OCI-LY3 (cell line): ENCODE results near the gene CD38.
A peak's percentile ranks its signal among the peaks of the same experiment; 100 is the strongest.
"Not testable (repeated sequence)": the region's sequence is repeated elsewhere in the genome, so short reads cannot be mapped to it uniquely, and the experiment has no call there.

Experiments used
- H2AFZ ChIP-seq: fragments of 200-600, 300-600 bp; shearing (Covaris generic); 2 replicates; pipeline ENCODE4 v1.6.0; 2014; ENCODE audit warnings: antibody characterized with exemption, low read depth, low read length
- H3K27ac ChIP-seq: fragments of 200-600, 300-600 bp; sonication (generic); 2 replicates; pipeline ENCODE4 v1.5.1; 2014; ENCODE audit warnings: mild to moderate bottlenecking, low read length, moderate library complexity, mixed read lengths
- H3K27me3 ChIP-seq: fragments of 200-600, 300-600 bp; sonication (generic); 2 replicates; pipeline ENCODE4 v1.6.1; 2014; ENCODE audit warnings: low read depth, low read length, mixed read lengths
- H3K36me3 ChIP-seq: fragments of 200-600, 300-600 bp; sonication (generic); replicated peaks from 2 replicates; pipeline ENCODE3; 2014; ENCODE audit warnings: low read depth, low read length, mixed read lengths
- H3K4me1 ChIP-seq: fragments of 300-600, 200-600 bp; sonication (generic); 2 replicates; pipeline ENCODE4 v1.6.1; 2014; ENCODE audit warnings: low read length, mixed read lengths
- H3K4me2 ChIP-seq: fragments of 200-600, 300-600 bp; sonication (generic); 2 replicates; pipeline ENCODE4 v1.6.1; 2014; ENCODE audit warnings: low read length, mixed read lengths
- H3K4me3 ChIP-seq: fragments of 300-600, 200-600 bp; sonication (generic); 2 replicates; pipeline ENCODE4 v1.5.1; 2014; ENCODE audit warnings: antibody characterized with exemption, mild to moderate bottlenecking, low read length, moderate library complexity
- H3K79me2 ChIP-seq: fragments of 300-600, 200-600 bp; shearing (Covaris generic); 2 replicates; pipeline ENCODE4 v1.6.1; 2014; ENCODE audit warnings: mild to moderate bottlenecking, low read length, mixed read lengths
- H3K9ac ChIP-seq: fragments of 300-600, 200-600 bp; shearing (Covaris generic); 2 replicates; pipeline ENCODE4 v1.6.0; 2014; ENCODE audit warnings: mild to moderate bottlenecking, low read length, moderate library complexity
- H3K9me3 ChIP-seq: fragments of 200-600, 300-600 bp; shearing (Covaris generic); 2 replicates; pipeline ENCODE4 v1.6.1; 2014; ENCODE audit warnings: low read length, mixed read lengths; ENCODE audit not compliant: insufficient read depth
- H4K20me1 ChIP-seq: fragments of 200-600, 300-600 bp; sonication (generic); 2 replicates; pipeline ENCODE4 v1.6.1; 2016; ENCODE audit warnings: low read length, mixed read lengths; ENCODE audit not compliant: insufficient read depth
- CTCF ChIP-seq: fragments of 200-600, 300-600 bp; sonication (generic); IDR thresholded peaks from 2 replicates; pipeline ENCODE4 v1.5.1; 2014; ENCODE audit warnings: antibody characterized with exemption, low read length, low read depth
- EZH2phosphoT487 ChIP-seq: fragments of 200-600 bp; shearing (Covaris generic); IDR thresholded peaks from 2 replicates; pipeline ENCODE4 v1.6.1; 2018; ENCODE audit warnings: antibody characterized with exemption, mixed run types, low read depth

CD38 gene

GRCh38 chr4:15855804-15856475 lies 77.8 kb downstream of the CD38 start:
- peaks cover 2% of the 10 kb centered on the region; the same call in 1 of the 2 replicates for H3K4me1 ChIP-seq
- H3K27ac ChIP-seq, result no peak overlapping the region
- no peaks in the 10 kb centered on the region for H3K9me3 ChIP-seq

GRCh38 chr4:15861198-15861597 lies 83.1 kb downstream of the CD38 start:
- Histone ChIP-seq H3K27ac (peak overlapping the region; percentile 29; the same call in 1 of the 2 replicates), H3K4me1 (peaks cover 11% of the 10 kb centered on the region)
- H3K36me3 ChIP-seq, H3K79me2 ChIP-seq, H3K4me2 ChIP-seq, H3K4me3 ChIP-seq, H3K9me3 ChIP-seq, H4K20me1 ChIP-seq, H3K9ac ChIP-seq, H2AFZ ChIP-seq, H3K27me3 ChIP-seq: not testable (repeated sequence)

More at GRCh38 chr4:15855804-15856475, 77.8 kb downstream of the CD38 start:
- Histone ChIP-seq H3K4me3 (no peak overlapping the region), H4K20me1 (no peaks in the 10 kb centered on the region), H3K4me2 (no peak overlapping the region), H2AFZ (no peak overlapping the region), H3K36me3 (peaks cover 3% of the 10 kb centered on the region), H3K9ac (no peak overlapping the region), H3K27me3 (no peaks in the 10 kb centered on the region), H3K79me2 (no peaks in the 10 kb centered on the region)
- TF ChIP-seq CTCF, result no peak
- no peak for TF ChIP-seq EZH2phosphoT487

DNA sequence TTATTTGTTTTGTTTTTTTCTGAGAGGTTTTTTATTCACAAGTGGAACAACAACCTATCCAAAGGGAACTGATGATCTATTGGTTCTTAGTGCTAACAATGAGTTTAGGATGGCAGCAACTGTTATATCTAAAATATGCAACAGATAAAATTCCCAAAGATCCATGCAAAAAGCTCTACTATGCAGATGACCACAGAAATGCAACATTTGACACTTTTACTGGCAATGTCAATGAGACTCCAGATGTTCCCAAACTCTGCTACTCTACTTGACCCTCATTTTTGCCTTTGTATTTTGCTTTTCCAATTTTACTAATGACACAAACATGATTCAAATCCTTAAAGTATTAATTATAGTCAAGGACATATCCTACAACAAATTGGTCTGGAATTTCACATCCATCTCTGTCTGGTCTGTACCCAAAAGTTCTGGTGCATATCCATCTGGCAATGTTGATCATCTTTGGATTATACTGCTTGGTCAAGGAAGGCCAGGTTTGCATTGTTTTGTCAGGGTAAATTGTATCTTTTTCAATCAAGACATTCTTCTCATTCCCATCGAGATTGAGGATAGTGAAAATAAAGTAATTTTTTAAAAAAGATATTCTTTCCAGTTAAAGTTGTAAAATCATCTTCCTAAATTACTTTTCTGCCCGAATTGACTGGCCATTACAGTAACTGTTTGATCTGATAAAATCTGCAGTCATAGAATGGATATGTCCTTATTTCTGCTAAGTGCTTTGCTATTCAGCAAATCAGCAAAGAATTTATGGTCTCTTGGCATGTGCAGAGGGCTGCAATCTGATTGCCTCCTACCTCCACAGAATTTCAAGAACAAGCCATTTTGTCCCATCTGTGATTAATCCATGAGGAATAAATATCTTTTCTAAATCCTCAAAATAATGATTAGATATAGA lies 86.8 kb downstream of the CD38 start:
- no peaks in the 10 kb centered on the region for H4K20me1 ChIP-seq
- H3K27me3 ChIP-seq, result no peaks in the 10 kb centered on the region
- peaks cover 7% of the 10 kb centered on the region for H3K36me3 ChIP-seq
- H3K79me2 ChIP-seq, result no peaks in the 10 kb centered on the region
- H3K4me3 ChIP-seq, result no peak overlapping the region
- TF ChIP-seq EZH2phosphoT487 (no peak), CTCF (no peak)
- H3K4me1 ChIP-seq, result peaks cover 31% of the 10 kb centered on the region
- H3K9me3 ChIP-seq, result peaks cover 6% of the 10 kb centered on the region; the same call in 1 of the 2 replicates
- H3K4me2 ChIP-seq, result no peak overlapping the region
- H2AFZ ChIP-seq, result no peak overlapping the region
- H3K9ac ChIP-seq, result no peak overlapping the region
- no peak overlapping the region for H3K27ac ChIP-seq

- H2AFZ ChIP-seq, result peak overlapping the region; percentile 26; the same call in 1 of the 2 replicates
- peak overlapping the region; percentile 82 for H3K27ac ChIP-seq
- no peak for TF ChIP-seq EZH2phosphoT487
- peak; percentile 36 for TF ChIP-seq CTCF
- H3K36me3 ChIP-seq, result no peaks in the 10 kb centered on the region
- peak overlapping the region; percentile 44; the same call in 1 of the 2 replicates for H3K9ac ChIP-seq
- H3K4me2 ChIP-seq, result peak overlapping the region; percentile 53
- H4K20me1 ChIP-seq, result no peaks in the 10 kb centered on the region
- H3K4me3 ChIP-seq, result no peak overlapping the region
- no peaks in the 10 kb centered on the region for H3K9me3 ChIP-seq
- peaks cover 20% of the 10 kb centered on the region for H3K4me1 ChIP-seq
- no peaks in the 10 kb centered on the region for H3K27me3 ChIP-seq
- H3K79me2 ChIP-seq, result no peaks in the 10 kb centered on the region
Observed at GRCh38 chr4:15868111-15868510, 90.0 kb downstream of the CD38 start.
